ENCODE results near the gene MEF2B. TPM values are rescaled to one million over a fixed set of nuclear protein-coding genes. Genes with fewer than 3 reads are reported as not detected.

Gene MEF2B
- total RNA-seq (ENCODE audit: unreplicated experiment), result 0.97 TPM
- long read RNA-seq, result 0 reads

GRCh38 chr19:19170053-19170872 is at the start of gene MEF2B:
Gene MEF2B (minus strand): TSS chr19:19170263. CDS start chr19:19150735, 19,528 bp downstream.
- TF ChIP-seq CTCF (IDR thresholded peaks at IDR 0.05; ENCODE audit: unreplicated experiment), result no peak
- H3K36me3 Mint-ChIP-seq (ENCODE audit: low read depth, unreplicated experiment), result no peaks in the 10 kb centered on the region
- no peak within 1 kb of the TSS for H3K4me3 Mint-ChIP-seq (ENCODE audit: unreplicated experiment)
- DNase-seq (ENCODE audit: low spot score), result peak; percentile 78
- peak within 1 kb of the TSS; percentile 7 for H3K27ac Mint-ChIP-seq (ENCODE audit: unreplicated experiment)
- peaks cover 6% of the 10 kb centered on the region for H3K4me1 Mint-ChIP-seq (ENCODE audit: unreplicated experiment)
- H3K9me3 Mint-ChIP-seq (ENCODE audit: unreplicated experiment), result no peaks in the 10 kb centered on the region
- H3K27me3 Mint-ChIP-seq (ENCODE audit: unreplicated experiment), result peaks cover 8% of the 10 kb centered on the region

GRCh38 chr19:19218911-19219310 is 48.8 kb upstream of the MEF2B start:
- Mint-ChIP-seq H3K27me3 (ENCODE audit: unreplicated experiment) (peaks cover 4% of the 10 kb centered on the region), H3K9me3 (ENCODE audit: unreplicated experiment) (no peaks in the 10 kb centered on the region), H3K4me1 (ENCODE audit: unreplicated experiment) (no peaks in the 10 kb centered on the region), H3K4me3 (ENCODE audit: unreplicated experiment) (no peak overlapping the region), H3K27ac (ENCODE audit: unreplicated experiment) (no peak overlapping the region), H3K36me3 (ENCODE audit: low read depth, unreplicated experiment) (peaks cover 4% of the 10 kb centered on the region)
- DNase-seq (ENCODE audit: low spot score), result no peak
- TF ChIP-seq CTCF (IDR thresholded peaks at IDR 0.05; ENCODE audit: unreplicated experiment), result no peak

GRCh38 chr19:19217099-19217498 is 47.0 kb upstream of the MEF2B start:
- H3K9me3 Mint-ChIP-seq (ENCODE audit: unreplicated experiment), result no peaks in the 10 kb centered on the region
- peaks cover 4% of the 10 kb centered on the region for H3K36me3 Mint-ChIP-seq (ENCODE audit: low read depth, unreplicated experiment)
- no peak overlapping the region for H3K27ac Mint-ChIP-seq (ENCODE audit: unreplicated experiment)
- no peak for TF ChIP-seq CTCF (IDR thresholded peaks at IDR 0.05; ENCODE audit: unreplicated experiment)
- H3K27me3 Mint-ChIP-seq (ENCODE audit: unreplicated experiment), result peaks cover 7% of the 10 kb centered on the region
- DNase-seq (ENCODE audit: low spot score), result no peak
- no peaks in the 10 kb centered on the region for H3K4me1 Mint-ChIP-seq (ENCODE audit: unreplicated experiment)
- no peak overlapping the region for H3K4me3 Mint-ChIP-seq (ENCODE audit: unreplicated experiment)

- H3K4me3 Mint-ChIP-seq (ENCODE audit: unreplicated experiment), result no peak overlapping the region
- H3K4me1 Mint-ChIP-seq (ENCODE audit: unreplicated experiment), result no peaks in the 10 kb centered on the region
- peaks cover 13% of the 10 kb centered on the region for H3K27me3 Mint-ChIP-seq (ENCODE audit: unreplicated experiment)
- no peak for TF ChIP-seq CTCF (IDR thresholded peaks at IDR 0.05; ENCODE audit: unreplicated experiment)
- no peak for DNase-seq (ENCODE audit: low spot score)
- no peak overlapping the region for H3K27ac Mint-ChIP-seq (ENCODE audit: unreplicated experiment)
- peaks cover 4% of the 10 kb centered on the region for H3K36me3 Mint-ChIP-seq (ENCODE audit: low read depth, unreplicated experiment)
- no peaks in the 10 kb centered on the region for H3K9me3 Mint-ChIP-seq (ENCODE audit: unreplicated experiment)
These were observed 45.7 kb upstream of the MEF2B start for GRCh38 chr19:19215792-19216191.

GRCh38 chr19:19214892-19215291 is 44.8 kb upstream of the MEF2B start:
- peak; percentile 88 for DNase-seq (ENCODE audit: low spot score)
- Mint-ChIP-seq H3K36me3 (ENCODE audit: low read depth, unreplicated experiment) (peaks cover 4% of the 10 kb centered on the region), H3K4me3 (ENCODE audit: unreplicated experiment) (no peak overlapping the region), H3K27ac (ENCODE audit: unreplicated experiment) (no peak overlapping the region), H3K27me3 (ENCODE audit: unreplicated experiment) (peaks cover 18% of the 10 kb centered on the region), H3K4me1 (ENCODE audit: unreplicated experiment) (no peaks in the 10 kb centered on the region), H3K9me3 (ENCODE audit: unreplicated experiment) (no peaks in the 10 kb centered on the region)
- TF ChIP-seq CTCF (IDR thresholded peaks at IDR 0.05; ENCODE audit: unreplicated experiment), result no peak
